T-helper 17 cell (primary cell): ENCODE measurements around the gene MYO5B. TPM values are rescaled to one million over a fixed set of nuclear protein-coding genes. Genes with fewer than 3 reads are reported as not detected.
A peak's percentile ranks its signal among the peaks of the same experiment; 100 is the strongest.

ENCODE experiments used
- ATAC-seq: fragments of 150-1000 bp; cut with Tn5 transposase; 2 replicates; pipeline ENCODE4 v1.10.0; 2021; ENCODE audit warnings: mild to moderate bottlenecking, moderate library complexity
- DNase-seq, 3 donors: peaks; one replicate each; pipeline versions ENCODE4 v3.0.0 to v3.0.0-alpha.2; 2020 to 2021
- H3K9me3 ChIP-seq: one replicate; pipeline ENCODE4 v1.7.0; 2013; ENCODE audit warnings: low read length, mild to moderate bottlenecking; ENCODE audit not compliant: control insufficient read depth, poor library complexity, severe bottlenecking
- H3K27ac Mint-ChIP-seq: one replicate; pipeline ENCODE4 v1.8.0; 2022; ENCODE audit warnings: mild to moderate bottlenecking, moderate library complexity, mixed read lengths
- H3K27me3 Mint-ChIP-seq: one replicate; pipeline ENCODE4 v1.8.0; 2022; ENCODE audit warnings: mixed read lengths
- H3K36me3 Mint-ChIP-seq: one replicate; pipeline ENCODE4 v1.8.0; 2022; ENCODE audit warnings: low read depth, mixed read lengths
- H3K4me1 Mint-ChIP-seq: one replicate; pipeline ENCODE4 v1.8.0; 2022; ENCODE audit warnings: mild to moderate bottlenecking, mixed read lengths
- H3K4me3 Mint-ChIP-seq: one replicate; pipeline ENCODE4 v1.8.0; 2022; ENCODE audit warnings: mild to moderate bottlenecking, moderate library complexity, mixed read lengths
- total RNA-seq, 4 donors: library from RNA in 2 of 4; stranded (reverse) in 2 of 4; gene quantifications; one replicate each; pipeline ENCODE4 v1.2.3 and lab custom pipeline; 2022 to 2026

The MYO5B gene
- total RNA-seq, 2 donors from 2014 or later: 0.12 TPM; not detected in 1

GRCh38 chr18:49913221-49913620 is 281.7 kb downstream of the MYO5B start:
- Mint-ChIP-seq H3K4me1 (no peaks in the 10 kb centered on the region), H3K4me3 (no peak overlapping the region), H3K27me3 (peaks cover 39% of the 10 kb centered on the region), H3K27ac (no peak overlapping the region), H3K36me3 (no peaks in the 10 kb centered on the region)
- no peak for ATAC-seq
- no peaks in the 10 kb centered on the region for H3K9me3 ChIP-seq
- no peak for DNase-seq

DNA sequence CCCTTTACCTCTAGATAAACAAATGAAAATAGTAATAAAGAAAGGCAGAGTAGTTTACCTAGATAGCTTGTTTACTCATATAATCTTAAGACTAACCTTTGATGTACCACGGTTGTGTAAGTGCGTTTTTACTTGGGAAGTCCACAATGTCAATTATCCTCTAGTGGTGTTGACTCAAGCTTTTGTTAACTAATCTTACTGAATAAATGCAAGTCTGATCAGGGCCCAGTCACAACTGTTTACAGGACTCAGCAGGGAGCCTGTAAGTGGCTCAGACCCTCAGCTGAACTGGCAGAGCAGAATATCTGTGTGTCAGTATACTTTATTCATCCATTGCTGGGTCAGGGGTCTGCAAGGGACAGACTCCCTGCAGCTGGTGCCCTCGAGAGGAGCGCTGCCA is 283.5 kb downstream of the MYO5B start:
- DNase-seq (no peak), ATAC-seq (no peak)
- Mint-ChIP-seq H3K27me3 (peaks cover 35% of the 10 kb centered on the region), H3K4me3 (no peak overlapping the region), H3K27ac (no peak overlapping the region), H3K4me1 (no peaks in the 10 kb centered on the region), H3K36me3 (no peaks in the 10 kb centered on the region)
- H3K9me3 ChIP-seq: no peaks in the 10 kb centered on the region

- no peaks in the 10 kb centered on the region for H3K4me1 Mint-ChIP-seq
- no peak for DNase-seq
- no peak overlapping the region for H3K27ac Mint-ChIP-seq
- H3K36me3 Mint-ChIP-seq: no peaks in the 10 kb centered on the region
- H3K27me3 Mint-ChIP-seq: peaks cover 35% of the 10 kb centered on the region
- H3K4me3 Mint-ChIP-seq: no peak overlapping the region
- H3K9me3 ChIP-seq: no peaks in the 10 kb centered on the region
- ATAC-seq: no peak
Observed at GRCh38 chr18:49910986-49911385, 284.0 kb downstream of the MYO5B start.

- ATAC-seq (no peak), DNase-seq (no peak)
- H3K27ac Mint-ChIP-seq: no peak overlapping the region
Observed at GRCh38 chr18:49910019-49910418, 284.9 kb downstream of the MYO5B start.

DNA sequence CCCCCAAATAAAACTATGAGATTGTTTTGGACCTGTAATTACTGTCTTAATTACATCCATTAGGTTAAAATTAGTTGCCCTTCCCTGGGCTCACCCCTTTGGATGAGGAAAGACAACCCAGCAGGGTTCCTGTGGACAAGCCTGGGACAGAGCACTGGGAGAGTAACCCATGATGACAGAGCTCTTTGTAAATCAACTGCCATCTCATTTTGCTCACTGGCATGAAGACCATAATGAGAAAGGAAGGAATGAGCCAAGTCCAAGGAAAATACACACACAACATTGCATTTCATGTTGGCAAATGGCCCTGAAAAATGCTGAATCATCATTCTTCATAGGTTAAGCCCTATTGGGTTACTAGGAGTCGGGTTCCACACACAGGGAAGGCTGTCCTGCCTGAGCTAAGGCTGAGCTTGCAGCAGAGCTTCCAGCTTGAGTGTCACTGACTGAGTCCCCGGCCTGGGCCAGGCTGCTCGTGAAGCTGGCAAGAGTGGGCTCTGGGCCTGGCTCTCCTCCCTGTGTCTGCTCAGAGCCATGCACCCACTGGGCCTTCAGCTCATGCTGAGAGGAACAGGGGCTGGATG is 287.5 kb downstream of the MYO5B start:
- H3K9me3 ChIP-seq: no peaks in the 10 kb centered on the region
- Mint-ChIP-seq H3K4me1 (no peaks in the 10 kb centered on the region), H3K4me3 (no peak overlapping the region), H3K27me3 (peaks cover 27% of the 10 kb centered on the region), H3K27ac (no peak overlapping the region), H3K36me3 (no peaks in the 10 kb centered on the region)
- ATAC-seq: no peak
- no peak for DNase-seq

More at GRCh38 chr18:49910019-49910418, 284.9 kb downstream of the MYO5B start:
- H3K4me1 Mint-ChIP-seq: no peaks in the 10 kb centered on the region
- H3K27me3 Mint-ChIP-seq: peaks cover 26% of the 10 kb centered on the region
- no peaks in the 10 kb centered on the region for H3K9me3 ChIP-seq
- H3K36me3 Mint-ChIP-seq: no peaks in the 10 kb centered on the region
- no peak overlapping the region for H3K4me3 Mint-ChIP-seq

DNA sequence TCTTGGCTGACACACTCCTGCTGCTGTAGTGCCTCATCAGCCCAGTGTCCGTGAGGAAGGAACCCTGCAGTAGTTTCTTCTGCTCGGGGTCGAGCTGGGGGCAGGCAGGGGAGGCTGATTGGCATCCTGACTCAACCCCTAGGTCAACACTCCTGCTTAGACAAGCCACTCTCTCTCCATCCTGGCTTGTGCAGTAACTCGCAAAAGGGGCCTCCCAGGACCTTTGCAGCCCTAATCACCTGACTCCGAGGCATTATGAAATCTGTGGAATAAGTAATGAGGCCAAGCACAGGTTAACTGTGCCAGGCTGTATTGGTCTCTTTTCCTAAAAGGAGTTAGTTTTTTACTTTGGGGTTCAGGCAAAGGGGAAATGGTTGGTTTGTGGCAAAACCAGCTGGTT is 289.2 kb downstream of the MYO5B start:
- no peak for ATAC-seq
- Mint-ChIP-seq H3K4me3 (no peak overlapping the region), H3K27me3 (peaks cover 27% of the 10 kb centered on the region), H3K4me1 (no peaks in the 10 kb centered on the region), H3K36me3 (no peaks in the 10 kb centered on the region), H3K27ac (no peak overlapping the region)
- H3K9me3 ChIP-seq: no peaks in the 10 kb centered on the region
- DNase-seq: no peak

- ATAC-seq: no peak
Observed at GRCh38 chr18:49904871-49905555, 289.9 kb downstream of the MYO5B start.

GRCh38 chr18:49901862-49902340 is 293.0 kb downstream of the MYO5B start:
- no peaks in the 10 kb centered on the region for H3K4me1 Mint-ChIP-seq
- no peaks in the 10 kb centered on the region for H3K36me3 Mint-ChIP-seq
- DNase-seq: no peak
- H3K27ac Mint-ChIP-seq: no peak overlapping the region
- no peak for ATAC-seq
- no peaks in the 10 kb centered on the region for H3K9me3 ChIP-seq
- no peak overlapping the region for H3K4me3 Mint-ChIP-seq
- H3K27me3 Mint-ChIP-seq: peaks cover 13% of the 10 kb centered on the region

More at GRCh38 chr18:49904871-49905555, 289.9 kb downstream of the MYO5B start:
- Mint-ChIP-seq H3K27ac (no peak overlapping the region), H3K27me3 (peaks cover 27% of the 10 kb centered on the region), H3K4me1 (no peaks in the 10 kb centered on the region), H3K4me3 (no peak overlapping the region), H3K36me3 (no peaks in the 10 kb centered on the region)
- no peak for DNase-seq
- no peaks in the 10 kb centered on the region for H3K9me3 ChIP-seq

- Mint-ChIP-seq H3K4me3 (no peak overlapping the region), H3K27ac (no peak overlapping the region), H3K27me3 (peaks cover 17% of the 10 kb centered on the region), H3K4me1 (no peaks in the 10 kb centered on the region), H3K36me3 (no peaks in the 10 kb centered on the region)
- no peaks in the 10 kb centered on the region for H3K9me3 ChIP-seq
- DNase-seq (no peak), ATAC-seq (no peak)
Observed at GRCh38 chr18:49899657-49900330, 295.2 kb downstream of the MYO5B start.

- Mint-ChIP-seq H3K27ac (no peak overlapping the region), H3K4me1 (no peaks in the 10 kb centered on the region), H3K27me3 (peaks cover 14% of the 10 kb centered on the region), H3K4me3 (no peak overlapping the region), H3K36me3 (no peaks in the 10 kb centered on the region)
- ATAC-seq (peak; percentile 58), DNase-seq (peak in 1 of 3 donors; percentile 52)
- H3K9me3 ChIP-seq: no peaks in the 10 kb centered on the region
Observed at GRCh38 chr18:49898421-49898820, 296.5 kb downstream of the MYO5B start.

- H3K4me3 Mint-ChIP-seq: no peak overlapping the region
- no peaks in the 10 kb centered on the region for H3K4me1 Mint-ChIP-seq
- H3K27me3 Mint-ChIP-seq: peaks cover 26% of the 10 kb centered on the region
- DNase-seq (no peak), ATAC-seq (no peak)
- H3K27ac Mint-ChIP-seq: no peak overlapping the region
- H3K9me3 ChIP-seq: no peaks in the 10 kb centered on the region
- no peaks in the 10 kb centered on the region for H3K36me3 Mint-ChIP-seq
Observed at GRCh38 chr18:49894517-49895226, 300.3 kb downstream of the MYO5B start.

- H3K4me3 Mint-ChIP-seq: no peak overlapping the region
- H3K4me1 Mint-ChIP-seq: no peaks in the 10 kb centered on the region
- no peak for ATAC-seq
- no peaks in the 10 kb centered on the region for H3K36me3 Mint-ChIP-seq
- DNase-seq: no peak
- H3K27ac Mint-ChIP-seq: no peak overlapping the region
- peaks cover 26% of the 10 kb centered on the region for H3K27me3 Mint-ChIP-seq
- H3K9me3 ChIP-seq: no peaks in the 10 kb centered on the region
Observed at GRCh38 chr18:49893036-49893435, 301.9 kb downstream of the MYO5B start.
